HG03135 (cell line): ENCODE data around the gene CLDN4.
"Not testable (repeated sequence)": the region's sequence is repeated elsewhere in the genome, so short reads cannot be mapped to it uniquely, and the experiment has no call there.

ENCODE experiments used
- ATAC-seq: cut with Tn5 transposase; IDR thresholded peaks from one replicate; pipeline ENCODE4 v1.9.1; 2021; ENCODE audit warnings: mild to moderate bottlenecking, moderate library complexity; ENCODE audit not compliant: unreplicated experiment

Gene CLDN4

DNA sequence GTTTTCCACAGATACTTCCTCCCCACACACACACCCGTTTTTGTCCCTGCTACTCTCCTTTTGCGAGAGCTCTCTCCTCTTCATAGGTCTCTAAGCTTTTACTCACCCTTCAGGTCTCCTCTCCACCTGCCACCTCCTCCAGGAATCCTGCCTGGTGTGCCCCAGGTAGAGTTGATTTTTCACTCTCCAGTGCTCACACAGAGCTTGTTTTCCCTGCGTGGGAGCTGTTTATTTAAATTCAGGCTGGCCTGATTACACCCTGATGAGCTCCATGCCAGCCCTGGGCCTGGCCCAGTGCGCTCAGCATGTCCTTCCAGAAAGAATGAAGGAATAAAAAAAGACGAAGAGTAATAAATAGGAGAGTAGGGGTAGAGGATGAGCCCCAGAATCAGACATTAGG lies 7.5 kb upstream of the CLDN4 start:
- no peak for ATAC-seq

DNA sequence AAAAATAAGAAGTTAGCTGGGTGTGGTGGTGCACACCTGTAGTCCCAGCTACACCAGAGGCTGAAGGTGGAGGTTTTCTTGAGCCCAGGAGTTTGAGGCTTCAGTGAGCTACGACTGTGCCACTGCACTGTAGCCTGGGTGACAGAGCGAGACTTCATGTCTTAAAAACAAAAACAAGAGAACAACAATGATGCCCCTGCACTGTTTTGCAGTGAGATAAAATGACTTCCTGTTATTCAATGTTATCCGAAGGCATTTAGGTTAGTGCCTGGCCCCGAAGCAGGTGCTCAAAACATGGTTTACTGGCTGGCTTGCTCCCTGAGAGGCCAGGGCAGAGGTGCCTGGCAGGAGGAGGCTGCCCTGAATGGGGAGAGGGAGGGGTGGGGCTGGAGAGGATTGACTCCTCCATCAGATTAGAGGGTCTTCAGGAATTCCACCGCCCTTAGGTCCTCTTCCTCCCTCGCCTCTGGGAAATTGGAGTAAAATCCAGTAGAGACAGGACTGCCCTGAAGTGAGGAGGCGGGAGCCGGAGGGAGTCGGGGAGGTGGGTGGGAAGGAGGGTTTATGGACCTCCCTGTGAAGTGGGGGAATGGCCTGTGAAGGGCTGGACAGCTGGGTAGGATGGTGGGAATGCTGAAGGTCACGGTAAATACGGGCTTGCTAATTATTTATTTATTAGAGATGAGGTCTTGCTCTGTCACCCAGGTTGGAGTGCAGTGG lies 6.8 kb upstream of the CLDN4 start:
- no peak for ATAC-seq

DNA sequence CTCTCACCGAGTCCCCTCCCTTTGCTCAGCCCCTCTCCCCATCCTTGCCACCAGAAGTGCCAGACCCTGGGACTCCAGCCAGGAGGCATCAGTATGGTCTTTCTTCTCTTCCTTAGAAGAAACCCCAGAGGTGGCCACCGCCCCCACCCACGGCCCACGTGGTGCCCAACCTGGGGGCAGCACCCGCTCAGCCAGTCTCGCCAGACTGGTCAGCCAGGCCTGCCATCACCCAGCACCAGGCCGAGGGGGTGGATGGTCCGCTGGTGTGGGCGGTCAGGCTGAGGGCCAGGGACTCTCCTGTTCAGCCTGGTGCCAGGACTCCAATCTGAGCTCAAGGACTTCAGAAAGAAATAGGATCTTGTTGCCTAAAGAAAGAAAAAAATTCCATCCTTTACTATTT lies 5.8 kb upstream of the CLDN4 start:
- ATAC-seq = no peak

GRCh38 chr7:73827567-73828106 lies 3.2 kb upstream of the CLDN4 start:
- no peak for ATAC-seq

GRCh38 chr7:73828107-73828803 lies 2.5 kb upstream of the CLDN4 start:
- ATAC-seq = no peak

- no peak for ATAC-seq
Measured at GRCh38 chr7:73828972-73829371, 1.8 kb upstream of the CLDN4 start.

GRCh38 chr7:73829505-73829904 lies 1.3 kb upstream of the CLDN4 start:
- ATAC-seq = no peak

DNA sequence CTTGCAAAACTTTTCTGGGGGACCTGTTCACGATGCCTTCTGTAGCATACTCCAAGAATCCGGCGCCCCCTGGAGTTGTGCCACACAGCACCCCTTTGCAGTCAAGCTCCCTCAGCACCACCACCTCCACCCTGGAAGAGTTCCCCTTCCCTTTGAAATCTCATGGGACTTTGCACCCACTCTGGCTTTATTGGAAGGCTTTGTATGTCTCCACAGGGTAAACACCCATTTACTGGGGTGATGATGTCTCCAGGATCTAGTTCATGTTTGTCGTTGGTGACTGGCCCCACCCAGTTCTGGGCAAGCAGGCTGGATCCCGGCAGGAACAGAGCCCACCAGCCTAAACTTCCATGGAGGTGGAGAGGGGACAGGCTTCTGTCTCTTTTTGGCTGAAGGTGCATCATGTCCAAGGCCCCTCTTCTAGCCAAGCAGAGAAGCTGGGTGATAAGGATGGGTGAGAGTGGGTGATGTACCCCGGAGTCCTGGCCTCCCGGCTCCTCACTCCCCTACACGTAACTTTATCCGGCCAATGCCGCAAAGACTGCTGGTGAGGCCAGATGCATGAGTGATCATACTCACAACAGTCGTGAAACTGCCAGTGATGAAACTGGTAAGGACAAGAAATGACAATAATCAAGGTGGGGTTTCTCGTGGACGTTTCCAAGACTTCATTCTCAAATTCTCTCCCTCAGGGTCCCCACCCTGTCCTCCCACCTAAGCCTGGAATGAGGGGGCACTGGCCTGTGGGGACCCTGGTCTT lies 695 bp upstream of the CLDN4 start:
- no peak for ATAC-seq

- ATAC-seq = no peak
Measured at GRCh38 chr7:73831584-73831833, 713 bp downstream of the CLDN4 start.

DNA sequence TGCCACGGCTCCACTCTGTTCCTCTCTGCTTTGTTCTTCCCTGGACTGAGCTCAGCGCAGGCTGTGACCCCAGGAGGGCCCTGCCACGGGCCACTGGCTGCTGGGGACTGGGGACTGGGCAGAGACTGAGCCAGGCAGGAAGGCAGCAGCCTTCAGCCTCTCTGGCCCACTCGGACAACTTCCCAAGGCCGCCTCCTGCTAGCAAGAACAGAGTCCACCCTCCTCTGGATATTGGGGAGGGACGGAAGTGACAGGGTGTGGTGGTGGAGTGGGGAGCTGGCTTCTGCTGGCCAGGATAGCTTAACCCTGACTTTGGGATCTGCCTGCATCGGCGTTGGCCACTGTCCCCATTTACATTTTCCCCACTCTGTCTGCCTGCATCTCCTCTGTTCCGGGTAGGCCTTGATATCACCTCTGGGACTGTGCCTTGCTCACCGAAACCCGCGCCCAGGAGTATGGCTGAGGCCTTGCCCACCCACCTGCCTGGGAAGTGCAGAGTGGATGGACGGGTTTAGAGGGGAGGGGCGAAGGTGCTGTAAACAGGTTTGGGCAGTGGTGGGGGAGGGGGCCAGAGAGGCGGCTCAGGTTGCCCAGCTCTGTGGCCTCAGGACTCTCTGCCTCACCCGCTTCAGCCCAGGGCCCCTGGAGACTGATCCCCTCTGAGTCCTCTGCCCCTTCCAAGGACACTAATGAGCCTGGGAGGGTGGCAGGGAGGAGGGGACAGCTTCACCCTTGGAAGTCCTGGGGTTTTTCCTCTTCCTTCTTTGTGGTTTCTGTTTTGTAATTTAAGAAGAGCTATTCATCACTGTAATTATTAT lies 1.2 kb downstream of the CLDN4 start:
- no peak for ATAC-seq

- no peak for ATAC-seq
Measured at GRCh38 chr7:73832806-73833205, 2.0 kb downstream of the CLDN4 start.

DNA sequence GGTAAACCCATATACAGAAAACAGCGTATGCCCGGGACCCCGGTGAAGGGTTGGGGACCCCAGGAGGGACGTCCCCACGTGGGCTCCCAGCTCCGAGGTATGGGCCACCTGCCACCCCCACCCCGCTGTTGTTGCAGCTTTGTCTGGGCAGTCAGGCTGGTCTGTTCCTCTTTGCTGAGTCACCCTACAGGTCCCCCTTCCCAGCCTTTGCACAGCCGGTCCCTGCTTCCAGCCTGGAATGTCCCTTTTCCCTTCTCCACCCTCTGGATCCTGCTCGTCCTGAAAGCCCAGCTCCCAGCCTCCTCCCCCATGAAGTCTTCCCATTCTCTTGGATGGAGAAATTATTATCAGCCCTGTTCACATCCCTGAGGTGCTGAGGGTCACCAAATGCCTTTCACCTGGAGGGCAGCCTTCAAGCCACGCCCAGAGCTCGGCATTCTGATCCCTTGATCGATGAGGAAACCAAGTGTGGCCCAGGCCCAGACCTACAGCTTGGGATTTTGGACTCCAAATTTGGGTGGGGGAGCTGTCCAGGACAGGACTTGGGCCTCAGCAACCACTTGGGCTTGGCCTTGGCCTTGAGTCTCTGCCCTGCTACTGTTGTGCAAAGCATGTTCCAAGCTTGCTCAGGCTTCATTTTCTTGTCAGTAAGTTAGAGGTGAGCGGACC lies 2.6 kb downstream of the CLDN4 start:
- no peak for ATAC-seq

GRCh38 chr7:73834626-73835191 lies 3.9 kb downstream of the CLDN4 start:
- no peak for ATAC-seq

DNA sequence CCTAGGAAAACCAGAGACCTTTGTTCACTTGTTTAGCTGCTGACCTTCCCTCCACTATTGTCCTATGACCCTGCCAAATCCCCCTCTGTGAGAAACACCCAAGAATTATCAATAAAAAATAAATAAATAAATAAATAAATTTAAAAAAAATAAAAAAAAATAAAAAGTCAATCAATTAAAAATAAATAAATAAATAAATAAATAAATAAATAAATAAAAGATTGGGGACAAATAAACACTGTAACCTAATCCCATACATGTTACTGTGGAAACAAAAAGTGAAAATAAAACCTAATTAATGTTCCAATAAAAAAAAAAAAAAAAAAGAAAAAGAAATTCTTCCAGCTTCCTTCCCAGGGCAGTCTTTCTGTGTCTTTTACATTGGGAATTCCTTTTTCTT lies 6.4 kb downstream of the CLDN4 start:
- ATAC-seq = not testable (repeated sequence)

DNA sequence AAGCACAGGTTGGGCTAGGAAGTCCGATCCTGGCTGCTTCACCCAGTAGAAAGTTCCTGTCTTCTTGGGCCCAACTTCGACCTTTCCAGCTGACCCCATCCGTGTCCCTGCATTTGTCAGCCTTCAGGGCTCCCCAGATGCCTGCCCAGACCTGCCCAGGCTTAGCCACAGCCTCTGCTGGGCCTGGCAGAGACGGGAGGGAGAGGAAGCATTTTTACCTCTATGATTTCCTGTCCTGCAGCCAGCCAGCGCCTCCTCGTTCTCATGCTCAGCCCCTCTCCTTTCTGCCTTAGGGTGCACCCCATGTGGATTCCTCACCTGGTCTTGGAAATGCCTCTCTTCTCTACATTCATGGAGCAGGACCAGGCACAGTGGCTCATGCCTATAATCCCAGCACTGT lies 7.8 kb downstream of the CLDN4 start:
- ATAC-seq = no peak

- no peak for ATAC-seq
Measured at GRCh38 chr7:73839290-73839689, 8.5 kb downstream of the CLDN4 start.

DNA sequence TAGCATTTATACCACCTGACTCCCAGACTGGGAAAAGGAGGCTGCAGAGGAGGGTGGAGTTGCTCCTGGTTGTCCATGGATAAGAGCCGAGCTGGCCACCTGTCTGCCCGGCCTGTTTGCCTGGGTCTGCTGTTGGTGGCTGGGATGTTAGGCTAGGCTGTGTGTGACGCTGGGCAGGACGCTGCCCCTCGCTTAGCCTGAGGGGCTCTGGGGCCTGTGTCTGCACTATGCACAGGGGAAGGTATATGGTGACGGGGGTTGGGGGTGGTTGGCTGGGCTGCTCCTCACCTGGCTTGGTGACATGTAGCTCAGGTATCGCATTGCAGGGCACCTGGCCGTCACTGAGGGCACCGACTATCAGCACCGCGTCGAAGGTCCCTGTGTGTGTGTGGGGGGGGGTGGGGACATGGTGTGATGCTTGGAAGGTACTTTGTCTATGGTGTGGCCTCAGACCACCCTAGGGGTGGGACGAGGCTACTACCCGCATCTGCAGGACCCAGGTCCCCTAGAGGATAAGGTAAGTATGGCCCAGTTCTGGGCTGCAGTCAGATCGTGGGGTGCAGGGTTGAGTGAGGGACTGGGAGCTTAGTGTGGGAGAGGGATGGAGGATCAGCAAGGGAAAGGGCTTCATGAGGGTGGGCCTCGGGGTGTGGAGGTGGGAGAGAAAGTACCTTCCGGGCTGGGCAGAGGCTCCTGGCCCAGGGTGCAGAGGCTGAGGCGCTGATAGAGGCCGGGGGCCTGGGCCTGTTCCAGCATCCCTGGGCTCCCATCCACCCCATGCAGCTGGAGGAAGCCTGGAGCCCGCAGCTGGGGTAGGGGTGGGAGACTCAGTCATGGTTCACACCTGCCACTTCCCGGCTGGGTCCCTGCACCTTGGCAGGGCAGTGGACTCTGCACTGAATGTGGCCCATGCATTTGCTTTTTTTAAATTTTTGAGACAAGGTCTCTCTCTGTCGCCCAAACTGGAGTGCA lies 9.2 kb downstream of the CLDN4 start:
- no peak for ATAC-seq

DNA sequence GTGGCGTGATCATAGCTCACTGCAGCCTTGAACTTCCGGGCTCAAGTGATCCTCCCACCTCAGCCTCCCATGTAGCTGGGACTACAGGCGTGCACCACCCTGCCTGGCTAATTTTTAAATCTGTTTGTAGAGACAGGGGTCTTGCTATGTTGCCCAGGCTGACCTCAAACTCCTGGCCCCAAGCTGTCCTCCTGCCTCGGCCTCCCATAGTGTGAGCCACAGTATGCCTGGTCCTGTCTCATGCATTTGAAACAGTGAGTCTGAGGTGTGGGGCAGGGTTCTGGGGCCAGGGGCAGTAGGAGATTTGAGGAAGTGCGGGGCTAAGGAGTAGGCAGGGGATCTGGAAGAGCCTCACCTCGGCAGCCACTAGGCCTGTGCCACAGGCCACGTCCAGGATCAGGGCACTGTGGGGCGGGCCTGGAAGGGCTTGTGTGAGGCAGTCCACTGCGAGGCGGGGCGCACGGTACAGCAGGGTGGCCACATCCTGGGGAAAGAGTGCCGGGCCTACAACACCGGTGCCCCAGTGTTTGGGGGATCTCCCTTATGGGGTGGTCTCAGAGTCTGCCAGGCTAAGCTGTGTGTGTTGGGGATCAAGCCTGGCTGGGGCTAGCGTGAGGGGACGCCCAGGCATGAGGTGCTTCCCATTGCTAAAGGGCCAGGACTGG lies 10.1 kb downstream of the CLDN4 start:
- no peak for ATAC-seq

DNA sequence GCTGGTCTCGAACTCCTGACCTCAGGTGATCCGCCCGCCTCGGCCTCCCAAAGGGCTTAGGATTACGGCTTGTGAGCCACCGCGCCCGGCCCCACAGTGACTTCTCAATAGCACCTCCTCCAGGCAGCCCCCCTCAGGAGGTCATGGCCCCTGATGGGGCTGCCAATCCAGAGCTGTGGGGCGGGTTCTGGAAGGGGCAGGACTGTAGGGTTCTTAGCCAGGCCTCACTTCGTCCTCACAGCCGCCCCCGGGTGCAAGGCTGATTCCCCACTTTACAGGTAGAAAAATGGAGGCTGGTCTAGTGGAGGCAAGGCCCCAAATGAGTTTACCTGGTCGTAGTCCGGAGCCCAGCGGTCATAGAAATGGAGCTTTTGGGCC lies 10.9 kb downstream of the CLDN4 start:
- no peak for ATAC-seq
